HT1080 (cell line): ENCODE results near the gene MTMR12. TPM values are rescaled to one million over a fixed set of nuclear protein-coding genes. Genes with fewer than 3 reads are reported as not detected.

Experiments used
- DNase-seq: peaks from one replicate; pipeline ENCODE4 v3.0.0-alpha.2; 2015; ENCODE audit warnings: low read depth
- total RNA-seq: library from RNA; depleted of rRNA; stranded (reverse); fragments of >200 nt; shearing (Covaris generic); gene quantifications from 2 replicates; pipeline ENCODE4 v1.2.3, GENCODE V29; 2014

Gene MTMR12
- total RNA-seq, 1 experiment from 2014 or later: 16.0 TPM

- DNase-seq: no peak
Measured at GRCh38 chr5:32275396-32275741, 37.4 kb downstream of the MTMR12 start.

GRCh38 chr5:32274548-32275395, 38.0 kb downstream of the MTMR12 start:
- peak; percentile 84 for DNase-seq

GRCh38 chr5:32273821-32274220, 38.9 kb downstream of the MTMR12 start:
- no peak for DNase-seq

GRCh38 chr5:32272746-32273145, 40.0 kb downstream of the MTMR12 start:
- DNase-seq: no peak

GRCh38 chr5:32270946-32271345, 41.8 kb downstream of the MTMR12 start:
- no peak for DNase-seq

- no peak for DNase-seq
Measured at GRCh38 chr5:32270178-32270577, 42.6 kb downstream of the MTMR12 start.

GRCh38 chr5:32265902-32266301, 46.8 kb downstream of the MTMR12 start:
- no peak for DNase-seq

- DNase-seq: no peak
Measured at GRCh38 chr5:32264957-32265572, 47.7 kb downstream of the MTMR12 start.

GRCh38 chr5:32263684-32264083, 49.1 kb downstream of the MTMR12 start:
- no peak for DNase-seq

GRCh38 chr5:32261198-32261597, 51.5 kb downstream of the MTMR12 start:
- DNase-seq: no peak

- DNase-seq: no peak
Measured at GRCh38 chr5:32259033-32259432, 53.7 kb downstream of the MTMR12 start.

- no peak for DNase-seq
Measured at GRCh38 chr5:32258424-32258823, 54.3 kb downstream of the MTMR12 start.

GRCh38 chr5:32255540-32255900, 57.2 kb downstream of the MTMR12 start:
- DNase-seq: no peak

GRCh38 chr5:32254881-32255539, 57.7 kb downstream of the MTMR12 start:
- no peak for DNase-seq

- no peak for DNase-seq
Measured at GRCh38 chr5:32251871-32252458, 60.8 kb downstream of the MTMR12 start.

GRCh38 chr5:32249668-32250067, 63.1 kb downstream of the MTMR12 start:
- no peak for DNase-seq

- no peak for DNase-seq
Measured at GRCh38 chr5:32245742-32246141, 67.0 kb downstream of the MTMR12 start.

- no peak for DNase-seq
Measured at GRCh38 chr5:32244017-32244416, 68.7 kb downstream of the MTMR12 start.

- no peak for DNase-seq
Measured at GRCh38 chr5:32241034-32241783, 71.5 kb downstream of the MTMR12 start.

- no peak for DNase-seq
Measured at GRCh38 chr5:32239385-32239784, 73.4 kb downstream of the MTMR12 start.

GRCh38 chr5:32233696-32234447, 78.9 kb downstream of the MTMR12 start:
- DNase-seq: peak; percentile 17
